Measurements from ENCODE around the gene GLIS1. TPM values are rescaled to one million over a fixed set of nuclear protein-coding genes. Genes with fewer than 3 reads are reported as not detected.

GLIS1 gene
- total and polyA plus RNA-seq, 10 of the 15 experiments (the other 5 are each of a cell fraction or from before 2014, with no cell fraction given) = not detected

- Histone ChIP-seq H3K9me3 (replicated peaks; ENCODE audit: control insufficient read depth, insufficient read depth, low read length) (no peaks in the 10 kb centered on the region), H3K4me2 (ENCODE audit: control insufficient read depth, insufficient read depth) (no peak overlapping the region), H3K27me3 (replicated peaks in 1 of 2; ENCODE audit: control insufficient read depth in 2 of 2, insufficient read depth in 2 of 2, low read length in 1 of 2) (no peaks in the 10 kb centered on the region; a peak in 1 of 4 replicates), H3K36me3 (ENCODE audit: control insufficient read depth in 2 of 2, insufficient read depth in 2 of 2, low read length in 1 of 2) (no peaks in the 10 kb centered on the region), H2AFZ (ENCODE audit: control insufficient read depth, low read depth, low read length) (no peak overlapping the region), H3K9ac (ENCODE audit: control insufficient read depth, insufficient read depth, low read length) (no peak overlapping the region), H4K20me1 (ENCODE audit: control insufficient read depth, insufficient read depth) (no peaks in the 10 kb centered on the region), H3K27ac (ENCODE audit: control insufficient read depth, insufficient read depth) (no peak overlapping the region), H3K4me3 (no peak overlapping the region), H3K79me2 (ENCODE audit: control insufficient read depth, insufficient read depth, low read length) (no peaks in the 10 kb centered on the region), H3K4me1 (ENCODE audit: control insufficient read depth, insufficient read depth, low read length) (no peaks in the 10 kb centered on the region)
- SMC1A ChIA-PET (ENCODE audit: uncharacterized antibody, unreplicated experiment) = no interaction called here
- intact Hi-C loops (cut with micrococcal nuclease; ENCODE audit: unreplicated experiment) (no loop called here), in situ Hi-C loops (cut with MboI) (no loop called here)
- TF ChIP-seq ZNF207 (IDR thresholded peaks at IDR 0.05; ENCODE audit: borderline replicate concordance) (no peak), ZNF217 (IDR thresholded peaks at IDR 0.05) (no peak), PKNOX1 (IDR thresholded peaks at IDR 0.05) (no peak), TCF7 (IDR thresholded peaks at IDR 0.05; ENCODE audit: borderline replicate concordance) (no peak), SIN3A (IDR thresholded peaks at IDR 0.05; ENCODE audit: low read depth, low read length) (no peak), E2F8 (IDR thresholded peaks at IDR 0.05; ENCODE audit: low read depth, partially characterized antibody) (no peak), BHLHE40 (IDR thresholded peaks at IDR 0.05; ENCODE audit: borderline replicate concordance in 1 of 2, low read depth in 2 of 2, low read length in 1 of 2) (no peak), IKZF2 (IDR thresholded peaks at IDR 0.05) (no peak), PAX8 (IDR thresholded peaks at IDR 0.05) (no peak)
- ATAC-seq (no peak), FAIRE-seq (no peak), DNase-seq (ENCODE audit: low read depth, low spot score) (no peak)
- WGBS (ENCODE audit: insufficient coverage, insufficient replicate concordance, low lambda C conversion rate, missing lambda C conversion rate) = 14% methylated on average over 21 of the region's 22 CpGs
- POLR2A ChIA-PET = no interaction called here
- CTCF ChIA-PET = interaction anchor here (0.6 kb wide), 1 partner anchor 60 kb away, joined by 4 read pairs; no protein-coding TSS in a partner anchor
- RAD21 ChIA-PET (ENCODE audit: unreplicated experiment) = no interaction called here
- no TSS peak for BruUV-seq (replicated peaks)
Observed at GRCh38 chr1:53512807-53513755, 225.9 kb downstream of the GLIS1 start.

All from GM12878 (cell line).